ENCODE measurements around the gene ANKS1B. TPM values are rescaled to one million over a fixed set of nuclear protein-coding genes. Genes with fewer than 3 reads are reported as not detected.

ANKS1B gene
- total RNA-seq, 1 experiment from 2014 or later = 5.8 TPM

DNA sequence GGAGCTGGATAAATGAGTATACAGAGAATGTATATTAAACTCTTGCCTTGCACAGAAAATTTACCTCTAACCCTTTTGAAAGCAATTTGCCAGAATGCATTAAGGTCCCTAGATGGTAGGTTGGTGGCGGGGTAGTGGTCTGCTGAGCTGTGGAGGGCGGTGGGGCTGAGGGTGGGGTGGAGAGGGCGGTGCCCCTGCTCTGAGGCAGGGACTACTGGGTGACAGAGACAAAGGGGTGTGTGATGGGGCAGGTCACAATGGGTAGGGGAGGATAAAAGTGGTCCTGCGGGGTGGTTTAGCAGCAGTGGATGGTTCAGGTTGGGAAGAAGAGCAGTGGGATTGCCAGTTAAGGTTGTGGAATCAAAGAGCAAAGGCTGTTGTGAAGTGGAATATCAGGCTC, 337.3 kb downstream of the ANKS1B start, which contains the start of gene GARIN6 (continued):
- TF ChIP-seq, protein P1, sequence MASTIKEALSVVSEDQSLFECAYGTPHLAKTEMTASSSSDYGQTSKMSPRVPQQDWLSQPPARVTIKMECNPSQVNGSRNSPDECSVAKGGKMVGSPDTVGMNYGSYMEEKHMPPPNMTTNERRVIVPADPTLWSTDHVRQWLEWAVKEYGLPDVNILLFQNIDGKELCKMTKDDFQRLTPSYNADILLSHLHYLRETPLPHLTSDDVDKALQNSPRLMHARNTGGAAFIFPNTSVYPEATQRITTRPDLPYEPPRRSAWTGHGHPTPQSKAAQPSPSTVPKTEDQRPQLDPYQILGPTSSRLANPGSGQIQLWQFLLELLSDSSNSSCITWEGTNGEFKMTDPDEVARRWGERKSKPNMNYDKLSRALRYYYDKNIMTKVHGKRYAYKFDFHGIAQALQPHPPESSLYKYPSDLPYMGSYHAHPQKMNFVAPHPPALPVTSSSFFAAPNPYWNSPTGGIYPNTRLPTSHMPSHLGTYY (CRISPR knock-in tag; IDR thresholded peaks at IDR 0.05) = no peak
- no peak for TF ChIP-seq ZNF263 (CRISPR knock-in tag; IDR thresholded peaks at IDR 0.05; ENCODE audit: low read depth)

DNA sequence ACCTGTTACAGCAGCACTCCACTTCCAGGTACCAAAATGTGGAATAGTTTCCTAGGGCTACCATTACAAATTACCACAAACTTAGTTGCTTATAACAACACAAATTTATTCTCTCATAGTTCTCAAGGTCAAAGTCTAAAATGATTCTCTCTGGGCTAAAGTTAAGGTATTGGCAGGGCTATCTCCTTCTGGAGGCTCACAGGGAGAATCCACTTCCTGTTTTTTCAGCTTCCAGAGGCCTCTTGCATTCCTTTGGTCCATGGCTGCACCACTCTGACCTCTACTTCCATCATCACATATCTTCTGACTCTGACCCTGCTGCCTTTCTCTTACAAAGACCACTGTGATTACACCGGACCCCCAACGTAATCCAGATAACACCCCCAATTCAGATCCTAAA, 340.1 kb downstream of the ANKS1B start:
- TF ChIP-seq HMGA2 (CRISPR knock-in tag; IDR thresholded peaks at IDR 0.05) (no peak), FOXP1 (CRISPR knock-in tag; IDR thresholded peaks at IDR 0.05; ENCODE audit: borderline replicate concordance) (no peak), EMX1 (CRISPR knock-in tag; IDR thresholded peaks at IDR 0.05) (no peak), GRHL2 (CRISPR knock-in tag; IDR thresholded peaks at IDR 0.05; ENCODE audit: insufficient replicate concordance, severe bottlenecking) (no peak), ZNF416 (CRISPR knock-in tag; IDR thresholded peaks at IDR 0.05) (no peak), SOX15 (CRISPR knock-in tag; IDR thresholded peaks at IDR 0.05) (no peak)
- TF ChIP-seq, protein P2, sequence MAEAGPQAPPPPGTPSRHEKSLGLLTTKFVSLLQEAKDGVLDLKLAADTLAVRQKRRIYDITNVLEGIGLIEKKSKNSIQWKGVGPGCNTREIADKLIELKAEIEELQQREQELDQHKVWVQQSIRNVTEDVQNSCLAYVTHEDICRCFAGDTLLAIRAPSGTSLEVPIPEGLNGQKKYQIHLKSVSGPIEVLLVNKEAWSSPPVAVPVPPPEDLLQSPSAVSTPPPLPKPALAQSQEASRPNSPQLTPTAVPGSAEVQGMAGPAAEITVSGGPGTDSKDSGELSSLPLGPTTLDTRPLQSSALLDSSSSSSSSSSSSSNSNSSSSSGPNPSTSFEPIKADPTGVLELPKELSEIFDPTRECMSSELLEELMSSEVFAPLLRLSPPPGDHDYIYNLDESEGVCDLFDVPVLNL (CRISPR knock-in tag; IDR thresholded peaks at IDR 0.05; ENCODE audit: borderline replicate concordance, low read depth) = no peak
- TF ChIP-seq, protein P1 (CRISPR knock-in tag; IDR thresholded peaks at IDR 0.05) = no peak
- CTCF ChIA-PET = interaction anchor here (1.0 to 1.2 kb wide), 2 partner anchors 254 to 258 kb away, joined by 3 read pairs; no protein-coding TSS in a partner anchor
- POLR2A ChIA-PET = no interaction called here

DNA sequence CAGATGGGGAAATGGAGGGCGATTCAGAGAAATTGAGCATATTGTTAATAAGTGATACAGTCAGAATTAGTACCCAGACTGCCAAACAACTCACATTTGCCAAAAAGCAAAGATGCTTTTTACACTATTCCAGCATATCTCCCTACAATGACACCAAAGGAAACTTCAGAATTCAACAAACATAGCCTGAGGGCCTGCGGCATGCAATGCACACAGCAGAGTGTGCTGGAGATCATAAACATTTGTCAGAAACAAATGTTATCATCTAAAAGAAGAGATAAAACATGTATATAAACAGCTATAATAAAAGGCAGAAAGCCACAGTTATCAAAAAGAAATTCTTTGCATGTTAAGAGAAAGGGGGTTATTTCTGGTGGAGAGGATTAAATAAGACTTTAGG, 357.3 kb downstream of the ANKS1B start:
- ATAC-seq (no peak), DNase-seq (ENCODE audit: low spot score) (no peak)
- POLR2A ChIA-PET = no interaction called here
- no peaks in the 10 kb centered on the region for H3K4me1 Mint-ChIP-seq
- CTCF ChIA-PET = no interaction called here
- no peaks in the 10 kb centered on the region for H3K27me3 Mint-ChIP-seq (ENCODE audit: low read depth)
- H3K27ac Mint-ChIP-seq = no peak overlapping the region
- TF ChIP-seq, protein P3, sequence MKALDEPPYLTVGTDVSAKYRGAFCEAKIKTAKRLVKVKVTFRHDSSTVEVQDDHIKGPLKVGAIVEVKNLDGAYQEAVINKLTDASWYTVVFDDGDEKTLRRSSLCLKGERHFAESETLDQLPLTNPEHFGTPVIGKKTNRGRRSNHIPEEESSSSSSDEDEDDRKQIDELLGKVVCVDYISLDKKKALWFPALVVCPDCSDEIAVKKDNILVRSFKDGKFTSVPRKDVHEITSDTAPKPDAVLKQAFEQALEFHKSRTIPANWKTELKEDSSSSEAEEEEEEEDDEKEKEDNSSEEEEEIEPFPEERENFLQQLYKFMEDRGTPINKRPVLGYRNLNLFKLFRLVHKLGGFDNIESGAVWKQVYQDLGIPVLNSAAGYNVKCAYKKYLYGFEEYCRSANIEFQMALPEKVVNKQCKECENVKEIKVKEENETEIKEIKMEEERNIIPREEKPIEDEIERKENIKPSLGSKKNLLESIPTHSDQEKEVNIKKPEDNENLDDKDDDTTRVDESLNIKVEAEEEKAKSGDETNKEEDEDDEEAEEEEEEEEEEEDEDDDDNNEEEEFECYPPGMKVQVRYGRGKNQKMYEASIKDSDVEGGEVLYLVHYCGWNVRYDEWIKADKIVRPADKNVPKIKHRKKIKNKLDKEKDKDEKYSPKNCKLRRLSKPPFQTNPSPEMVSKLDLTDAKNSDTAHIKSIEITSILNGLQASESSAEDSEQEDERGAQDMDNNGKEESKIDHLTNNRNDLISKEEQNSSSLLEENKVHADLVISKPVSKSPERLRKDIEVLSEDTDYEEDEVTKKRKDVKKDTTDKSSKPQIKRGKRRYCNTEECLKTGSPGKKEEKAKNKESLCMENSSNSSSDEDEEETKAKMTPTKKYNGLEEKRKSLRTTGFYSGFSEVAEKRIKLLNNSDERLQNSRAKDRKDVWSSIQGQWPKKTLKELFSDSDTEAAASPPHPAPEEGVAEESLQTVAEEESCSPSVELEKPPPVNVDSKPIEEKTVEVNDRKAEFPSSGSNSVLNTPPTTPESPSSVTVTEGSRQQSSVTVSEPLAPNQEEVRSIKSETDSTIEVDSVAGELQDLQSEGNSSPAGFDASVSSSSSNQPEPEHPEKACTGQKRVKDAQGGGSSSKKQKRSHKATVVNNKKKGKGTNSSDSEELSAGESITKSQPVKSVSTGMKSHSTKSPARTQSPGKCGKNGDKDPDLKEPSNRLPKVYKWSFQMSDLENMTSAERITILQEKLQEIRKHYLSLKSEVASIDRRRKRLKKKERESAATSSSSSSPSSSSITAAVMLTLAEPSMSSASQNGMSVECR (CRISPR knock-in tag; IDR thresholded peaks at IDR 0.05; ENCODE audit: borderline replicate concordance) = no peak
- TF ChIP-seq EMX1 (CRISPR knock-in tag; IDR thresholded peaks at IDR 0.05) (no peak), NFATC4 (CRISPR knock-in tag; IDR thresholded peaks at IDR 0.05) (no peak), NFE2L1 (CRISPR knock-in tag; IDR thresholded peaks at IDR 0.05) (no peak), JAZF1 (CRISPR knock-in tag; IDR thresholded peaks at IDR 0.05) (no peak), ESRRA (CRISPR knock-in tag; IDR thresholded peaks at IDR 0.05; ENCODE audit: borderline replicate concordance) (no peak), NFYB (CRISPR knock-in tag; conservative IDR thresholded peaks at IDR 0.05; ENCODE audit: low read depth) (no peak), SMAD4 (CRISPR knock-in tag; IDR thresholded peaks at IDR 0.05) (no peak), ZNF121 (CRISPR knock-in tag; IDR thresholded peaks at IDR 0.05) (no peak), ATF1 (CRISPR knock-in tag; IDR thresholded peaks at IDR 0.05) (no peak)
- TF ChIP-seq, protein P4, sequence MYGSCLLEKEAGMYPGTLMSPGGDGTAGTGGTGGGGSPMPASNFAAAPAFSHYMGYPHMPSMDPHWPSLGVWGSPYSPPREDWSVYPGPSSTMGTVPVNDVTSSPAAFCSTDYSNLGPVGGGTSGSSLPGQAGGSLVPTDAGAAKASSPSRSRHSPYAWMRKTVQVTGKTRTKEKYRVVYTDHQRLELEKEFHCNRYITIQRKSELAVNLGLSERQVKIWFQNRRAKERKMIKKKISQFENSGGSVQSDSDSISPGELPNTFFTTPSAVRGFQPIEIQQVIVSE (CRISPR knock-in tag; IDR thresholded peaks at IDR 0.05; ENCODE audit: borderline replicate concordance) = no peak
- TF ChIP-seq, protein P1 (CRISPR knock-in tag; IDR thresholded peaks at IDR 0.05) = no peak
- TF ChIP-seq, protein P5, sequence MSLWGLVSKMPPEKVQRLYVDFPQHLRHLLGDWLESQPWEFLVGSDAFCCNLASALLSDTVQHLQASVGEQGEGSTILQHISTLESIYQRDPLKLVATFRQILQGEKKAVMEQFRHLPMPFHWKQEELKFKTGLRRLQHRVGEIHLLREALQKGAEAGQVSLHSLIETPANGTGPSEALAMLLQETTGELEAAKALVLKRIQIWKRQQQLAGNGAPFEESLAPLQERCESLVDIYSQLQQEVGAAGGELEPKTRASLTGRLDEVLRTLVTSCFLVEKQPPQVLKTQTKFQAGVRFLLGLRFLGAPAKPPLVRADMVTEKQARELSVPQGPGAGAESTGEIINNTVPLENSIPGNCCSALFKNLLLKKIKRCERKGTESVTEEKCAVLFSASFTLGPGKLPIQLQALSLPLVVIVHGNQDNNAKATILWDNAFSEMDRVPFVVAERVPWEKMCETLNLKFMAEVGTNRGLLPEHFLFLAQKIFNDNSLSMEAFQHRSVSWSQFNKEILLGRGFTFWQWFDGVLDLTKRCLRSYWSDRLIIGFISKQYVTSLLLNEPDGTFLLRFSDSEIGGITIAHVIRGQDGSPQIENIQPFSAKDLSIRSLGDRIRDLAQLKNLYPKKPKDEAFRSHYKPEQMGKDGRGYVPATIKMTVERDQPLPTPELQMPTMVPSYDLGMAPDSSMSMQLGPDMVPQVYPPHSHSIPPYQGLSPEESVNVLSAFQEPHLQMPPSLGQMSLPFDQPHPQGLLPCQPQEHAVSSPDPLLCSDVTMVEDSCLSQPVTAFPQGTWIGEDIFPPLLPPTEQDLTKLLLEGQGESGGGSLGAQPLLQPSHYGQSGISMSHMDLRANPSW (CRISPR knock-in tag; conservative IDR thresholded peaks at IDR 0.05; ENCODE audit: low read depth) = no peak
- no peak overlapping the region for H3K4me3 Mint-ChIP-seq
- H3K9me3 Mint-ChIP-seq = no peaks in the 10 kb centered on the region
- no peaks in the 10 kb centered on the region for H3K36me3 Mint-ChIP-seq

More for the DNA sequence above, 340.1 kb downstream of the ANKS1B start:
- H3K4me3 Mint-ChIP-seq = no peak overlapping the region
- peaks cover 9% of the 10 kb centered on the region for H3K4me1 Mint-ChIP-seq
- H3K27me3 Mint-ChIP-seq (ENCODE audit: low read depth) = no peaks in the 10 kb centered on the region
- peaks cover 11% of the 10 kb centered on the region for H3K9me3 Mint-ChIP-seq
- no peaks in the 10 kb centered on the region for H3K36me3 Mint-ChIP-seq
- DNase-seq (ENCODE audit: low spot score) = no peak
- H3K27ac Mint-ChIP-seq = no peak overlapping the region
- ATAC-seq = peak; percentile 47; the same call in 1 of the 2 replicates
